KMS-11 (cell line): Measurements from ENCODE around the gene SH2D2A.

Source experiments
- H2AFZ ChIP-seq: fragments of 200-600 bp; sonication (generic); 2 replicates; pipeline ENCODE4 v1.6.1; 2016; ENCODE audit warnings: antibody characterized with exemption, mixed run types, low read depth
- H3K27ac ChIP-seq: fragments of 200-600 bp; sonication (generic); 2 replicates; pipeline ENCODE4 v1.6.1; 2016; ENCODE audit warnings: mild to moderate bottlenecking, mixed run types
- H3K27me3 ChIP-seq: fragments of 200-600 bp; sonication (generic); 2 replicates; pipeline ENCODE4 v1.6.1; 2017; ENCODE audit warnings: mild to moderate bottlenecking, low read depth, mixed run types, moderate library complexity; ENCODE audit not compliant: insufficient read depth
- H3K36me3 ChIP-seq: fragments of 200-600 bp; sonication (generic); 2 replicates; pipeline ENCODE4 v1.6.1; 2017; ENCODE audit warnings: mild to moderate bottlenecking, mixed run types; ENCODE audit not compliant: insufficient read depth
- H3K4me1 ChIP-seq: fragments of 200-600 bp; sonication (generic); 2 replicates; pipeline ENCODE4 v1.6.1; 2016; ENCODE audit warnings: mild to moderate bottlenecking, low read depth, mixed run types; ENCODE audit not compliant: poor library complexity, severe bottlenecking
- H3K4me2 ChIP-seq: fragments of 200-600 bp; sonication (generic); 2 replicates; pipeline ENCODE4 v1.7.0; 2016; ENCODE audit warnings: mild to moderate bottlenecking, mixed run types
- H3K4me3 ChIP-seq: fragments of 200-600 bp; sonication (generic); IDR thresholded peaks from 2 replicates; pipeline ENCODE4 v1.6.1; 2017; ENCODE audit warnings: low read depth, low read length, mixed read lengths; ENCODE audit not compliant: insufficient read depth
- H3K79me2 ChIP-seq: fragments of 200-600 bp; sonication (generic); 2 replicates; pipeline ENCODE4 v1.6.1; 2016; ENCODE audit warnings: low read depth, mixed run types; ENCODE audit not compliant: insufficient read depth
- H3K9ac ChIP-seq: fragments of 200-600 bp; sonication (generic); 2 replicates; pipeline ENCODE4 v1.6.1; 2016; ENCODE audit warnings: mild to moderate bottlenecking, mixed run types
- H4K20me1 ChIP-seq: fragments of 200-600 bp; sonication (generic); 2 replicates; pipeline ENCODE4 v1.6.1; 2016; ENCODE audit warnings: mild to moderate bottlenecking, mixed run types; ENCODE audit not compliant: insufficient read depth
- CTCF ChIP-seq: fragments of 200-600 bp; sonication (generic); conservative IDR thresholded peaks from 2 replicates; pipeline ENCODE4 v1.6.1; 2017; ENCODE audit warnings: low read depth, mild to moderate bottlenecking, antibody characterized with exemption, low read length, moderate library complexity, mixed read lengths

Gene SH2D2A

GRCh38 chr1:156841295-156841855, 24.7 kb upstream of the SH2D2A start:
- H3K4me2 ChIP-seq = no peak overlapping the region
- H3K9ac ChIP-seq = no peak overlapping the region
- no peaks in the 10 kb centered on the region for H3K4me1 ChIP-seq
- H2AFZ ChIP-seq = no peak overlapping the region
- no peaks in the 10 kb centered on the region for H3K36me3 ChIP-seq
- H3K4me3 ChIP-seq = no peak overlapping the region
- no peak overlapping the region for H3K27ac ChIP-seq
- H4K20me1 ChIP-seq = no peaks in the 10 kb centered on the region
- no peak for TF ChIP-seq CTCF
- H3K27me3 ChIP-seq = peaks cover 86% of the 10 kb centered on the region
- no peaks in the 10 kb centered on the region for H3K79me2 ChIP-seq

- H2AFZ ChIP-seq = no peak overlapping the region
- H3K79me2 ChIP-seq = no peaks in the 10 kb centered on the region
- H3K4me3 ChIP-seq = no peak overlapping the region
- H3K36me3 ChIP-seq = no peaks in the 10 kb centered on the region
- no peak overlapping the region for H3K27ac ChIP-seq
- H3K4me2 ChIP-seq = no peak overlapping the region
- no peaks in the 10 kb centered on the region for H3K4me1 ChIP-seq
- no peak for TF ChIP-seq CTCF
- no peak overlapping the region for H3K9ac ChIP-seq
- H4K20me1 ChIP-seq = no peaks in the 10 kb centered on the region
- H3K27me3 ChIP-seq = peaks cover 86% of the 10 kb centered on the region
Observed at GRCh38 chr1:156840898-156841279, 24.2 kb upstream of the SH2D2A start.

GRCh38 chr1:156840186-156840897, 23.7 kb upstream of the SH2D2A start:
- no peak overlapping the region for H3K9ac ChIP-seq
- no peak overlapping the region for H3K4me3 ChIP-seq
- H4K20me1 ChIP-seq = no peaks in the 10 kb centered on the region
- TF ChIP-seq CTCF = no peak
- H3K36me3 ChIP-seq = no peaks in the 10 kb centered on the region
- peaks cover 89% of the 10 kb centered on the region for H3K27me3 ChIP-seq
- no peak overlapping the region for H3K4me2 ChIP-seq
- no peaks in the 10 kb centered on the region for H3K79me2 ChIP-seq
- H3K27ac ChIP-seq = no peak overlapping the region
- no peaks in the 10 kb centered on the region for H3K4me1 ChIP-seq
- H2AFZ ChIP-seq = no peak overlapping the region

GRCh38 chr1:156839426-156840109, 22.9 kb upstream of the SH2D2A start:
- Histone ChIP-seq H2AFZ (no peak overlapping the region), H3K27ac (no peak overlapping the region), H3K27me3 (peaks cover 90% of the 10 kb centered on the region), H3K4me1 (no peaks in the 10 kb centered on the region), H3K4me3 (no peak overlapping the region), H3K4me2 (no peak overlapping the region), H3K79me2 (no peaks in the 10 kb centered on the region), H3K36me3 (no peaks in the 10 kb centered on the region), H4K20me1 (no peaks in the 10 kb centered on the region), H3K9ac (no peak overlapping the region)
- no peak for TF ChIP-seq CTCF
